Measurements from ENCODE around the gene ALG13. TPM values are rescaled to one million over a fixed set of nuclear protein-coding genes. Genes with fewer than 3 reads are reported as not detected.

The ALG13 gene
- total and polyA plus RNA-seq, 2 of the 8 experiments (the other 6 are each of a cell fraction or from before 2014, with no cell fraction given), result 44.3 to 93.6 TPM

DNA sequence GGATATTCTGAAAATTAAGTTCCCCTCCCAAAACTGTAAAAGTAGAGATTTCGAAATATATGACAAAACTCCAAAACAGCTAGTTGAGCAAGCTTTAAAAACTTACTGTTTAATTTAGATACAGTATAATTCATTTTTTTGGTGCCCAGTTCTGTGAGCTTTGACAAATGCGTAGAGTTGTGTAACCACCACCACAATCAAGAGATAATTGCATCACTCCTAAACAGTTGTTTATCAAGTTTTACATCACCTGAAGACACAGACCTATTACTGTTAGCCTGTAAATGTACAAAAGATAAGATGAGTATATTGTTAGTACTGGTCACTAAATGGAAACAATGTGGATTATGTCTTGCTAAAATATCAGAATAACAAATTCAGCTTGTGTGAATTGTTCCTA lies 62.3 kb downstream of the ALG13 start (continued):
- no peak for TF ChIP-seq CHD7 (IDR thresholded peaks at IDR 0.05; ENCODE audit: insufficient replicate concordance, low read length)
- TF ChIP-seq JUN (IDR thresholded peaks at IDR 0.05; ENCODE audit: low read depth, low read length), result no peak
- no peak for TF ChIP-seq CBX5 (IDR thresholded peaks at IDR 0.05; ENCODE audit: low read depth, low read length)
- no peak for TF ChIP-seq CEBPB (IDR thresholded peaks at IDR 0.05; ENCODE audit: low read depth, low read length)
- no peak for TF ChIP-seq JUND (IDR thresholded peaks at IDR 0.05; ENCODE audit: low read length)
- TF ChIP-seq ATF2 (IDR thresholded peaks at IDR 0.05; ENCODE audit: low read length), result no peak
- no peak for TF ChIP-seq POU5F1 (IDR thresholded peaks at IDR 0.05; ENCODE audit: low read depth, low read length)
- TF ChIP-seq BRCA1 (IDR thresholded peaks at IDR 0.05; ENCODE audit: low read depth, low read length), result no peak
